LNCaP clone FGC (cell line): ENCODE data around the gene RBM39.
"Not testable (repeated sequence)": the region's sequence is repeated elsewhere in the genome, so short reads cannot be mapped to it uniquely, and the experiment has no call there.

Experiments
- DNase-seq: peaks from one replicate; pipeline ENCODE4 v3.0.0-alpha.2; 2011; ENCODE audit warnings: low read depth
- H3K4me3 ChIP-seq: 2 replicates; pipeline ENCODE4 v1.5.1; 2011; ENCODE audit warnings: mild to moderate bottlenecking, low read depth, low read length, control low read depth
- CTCF ChIP-seq: IDR thresholded peaks from 2 replicates; pipeline ENCODE4 v1.5.1; 2012; ENCODE audit warnings: mild to moderate bottlenecking; ENCODE audit not compliant: control insufficient read depth, insufficient read depth; ENCODE audit errors: extremely low read depth

Gene RBM39

GRCh38 chr20:35721621-35722020 lies 20.4 kb downstream of the RBM39 start:
- H3K4me3 ChIP-seq = no peak overlapping the region
- no peak for DNase-seq
- no peak for TF ChIP-seq CTCF

GRCh38 chr20:35721219-35721618 lies 20.8 kb downstream of the RBM39 start:
- no peak overlapping the region for H3K4me3 ChIP-seq
- TF ChIP-seq CTCF = no peak
- DNase-seq = no peak

- TF ChIP-seq CTCF = no peak
- no peak overlapping the region for H3K4me3 ChIP-seq
- no peak for DNase-seq
Observed at GRCh38 chr20:35720165-35721123, 21.6 kb downstream of the RBM39 start.

- no peak for TF ChIP-seq CTCF
- H3K4me3 ChIP-seq = no peak overlapping the region
- no peak for DNase-seq
Observed at GRCh38 chr20:35719717-35720116, 22.3 kb downstream of the RBM39 start.

- H3K4me3 ChIP-seq = no peak overlapping the region
- no peak for TF ChIP-seq CTCF
- no peak for DNase-seq
Observed at GRCh38 chr20:35718972-35719635, 23.0 kb downstream of the RBM39 start.

- not testable (repeated sequence) for H3K4me3 ChIP-seq, DNase-seq
Observed at GRCh38 chr20:35718321-35718720, 23.7 kb downstream of the RBM39 start.

GRCh38 chr20:35716330-35716729 lies 25.7 kb downstream of the RBM39 start:
- no peak overlapping the region for H3K4me3 ChIP-seq
- TF ChIP-seq CTCF = no peak
- no peak for DNase-seq
